ENCODE data around the gene YWHAQ.

The YWHAQ gene

GRCh38 chr2:9656270-9656766 lies 25.5 kb upstream of the YWHAQ start:
- DNase-seq (ENCODE audit: low read depth), result peak; percentile 98
- TF ChIP-seq CTCF (conservative IDR thresholded peaks at IDR 0.05; ENCODE audit: low read depth, low read length), result no peak
- H3K4me3 ChIP-seq (ENCODE audit: low read depth, low read length), result no peak overlapping the region

GRCh38 chr2:9655441-9656269 lies 24.9 kb upstream of the YWHAQ start:
- peak; percentile 70 for DNase-seq (ENCODE audit: low read depth)
- no peak for TF ChIP-seq CTCF (conservative IDR thresholded peaks at IDR 0.05; ENCODE audit: low read depth, low read length)
- H3K4me3 ChIP-seq (ENCODE audit: low read depth, low read length), result no peak overlapping the region

- no peak for DNase-seq (ENCODE audit: low read depth)
- no peak overlapping the region for H3K4me3 ChIP-seq (ENCODE audit: low read depth, low read length)
- no peak for TF ChIP-seq CTCF (conservative IDR thresholded peaks at IDR 0.05; ENCODE audit: low read depth, low read length)
Measured at GRCh38 chr2:9654452-9655100, 23.8 kb upstream of the YWHAQ start.

GRCh38 chr2:9653485-9654271 lies 22.9 kb upstream of the YWHAQ start:
- DNase-seq (ENCODE audit: low read depth), result no peak
- no peak overlapping the region for H3K4me3 ChIP-seq (ENCODE audit: low read depth, low read length)
- no peak for TF ChIP-seq CTCF (conservative IDR thresholded peaks at IDR 0.05; ENCODE audit: low read depth, low read length)

GRCh38 chr2:9652898-9653479 lies 22.2 kb upstream of the YWHAQ start:
- TF ChIP-seq CTCF (conservative IDR thresholded peaks at IDR 0.05; ENCODE audit: low read depth, low read length), result no peak
- no peak for DNase-seq (ENCODE audit: low read depth)
- H3K4me3 ChIP-seq (ENCODE audit: low read depth, low read length), result no peak overlapping the region

- no peak for DNase-seq (ENCODE audit: low read depth)
- no peak overlapping the region for H3K4me3 ChIP-seq (ENCODE audit: low read depth, low read length)
- no peak for TF ChIP-seq CTCF (conservative IDR thresholded peaks at IDR 0.05; ENCODE audit: low read depth, low read length)
Measured at GRCh38 chr2:9652267-9652666, 21.5 kb upstream of the YWHAQ start.
